Gastrocnemius medialis (tissue), 4 donors: ENCODE data around the gene IL6ST. TPM values are rescaled to one million over a fixed set of nuclear protein-coding genes. Genes with fewer than 3 reads are reported as not detected.

Experiments
- ATAC-seq, 2 donors: fragments of 150-250 bp; one replicate each; pipeline ENCODE4 v1.9.1; 2016
- DNase-seq, 2 donors: peaks; one replicate each; pipeline ENCODE4 v3.0.0-alpha.2; 2019
- H3K27ac ChIP-seq, 4 donors: fragments of 200-600 bp; sonication (generic); 1 replicate in 1 of 4; 2 replicates in 3 of 4; pipeline ENCODE4 v1.5.1; 2016 to 2018; ENCODE audit warnings: mild to moderate bottlenecking in 2 of 4, moderate library complexity in 1 of 4
- H3K27me3 ChIP-seq, 3 donors: fragments of 200-600 bp; sonication (generic) in 2 of 3; 1 replicate in 1 of 3; 2 replicates in 2 of 3; pipeline versions ENCODE4 v1.5.1 to v1.6.0; 2016 to 2019; ENCODE audit warnings: mild to moderate bottlenecking in 1 of 3, moderate library complexity in 1 of 3
- H3K36me3 ChIP-seq, 2 donors: fragments of 200-600 bp; sonication (generic) in 1 of 2; one replicate each; pipeline ENCODE4 v1.5.1; 2017 to 2018
- H3K4me1 ChIP-seq, 2 donors: fragments of 200-600 bp; sonication (generic) in 1 of 2; one replicate each; pipeline ENCODE4 v1.5.1; 2016 to 2017; ENCODE audit warnings: mild to moderate bottlenecking in 2 of 2
- H3K4me3 ChIP-seq, 4 donors: fragments of 200-600 bp; sonication (generic) in 3 of 4; 1 replicate in 1 of 4; 2 replicates in 3 of 4; pipeline ENCODE4 v1.5.1; 2016 to 2019; ENCODE audit warnings: mild to moderate bottlenecking in 2 of 4
- H3K9me3 ChIP-seq, 3 donors: fragments of 200-600 bp; sonication (generic) in 2 of 3; 1 replicate in 1 of 3; 2 replicates in 2 of 3; pipeline ENCODE4 v1.5.1; 2016 to 2019
- CTCF ChIP-seq, 5 experiments: fragments of 450-650 bp in 3 of 5; fragments of 200-600 bp in 2 of 5; sonication (generic) in 2 of 5; IDR thresholded peaks in 4 of 5; conservative IDR thresholded peaks in 1 of 5; 1 replicate in 4 of 5; 2 replicates in 1 of 5; pipeline ENCODE4 v1.5.1; 2016 to 2019; ENCODE audit warnings: antibody characterized with exemption in 5 of 5, mild to moderate bottlenecking in 3 of 5, moderate library complexity in 3 of 5
- POLR2A ChIP-seq, 2 donors: fragments of 450-650 bp; IDR thresholded peaks; one replicate each; pipeline ENCODE4 v1.6.1; 2017; ENCODE audit warnings: antibody characterized with exemption in 2 of 2, mild to moderate bottlenecking in 2 of 2, moderate library complexity in 2 of 2
- in situ Hi-C, 4 donors: fragments of 200-750 bp; cut with MboI; loops; one replicate each; pipeline versions ENCODE4 v1.15.0 to v1.8.0; 2017; ENCODE audit warnings: low sequenced_read_pairs in 4 of 4
- intact Hi-C: fragments of 100-400 bp; cut with DNase I; formaldehyde crosslinking; loops from one replicate; pipeline ENCODE4 v1.15.1; 2023; ENCODE audit warnings: low total_unique reads
- total RNA-seq, 4 donors: library from RNA; depleted of rRNA; stranded (reverse); fragments of >200 nt; gene quantifications; one replicate each; pipeline versions ENCODE4 v1.1.0 to v1.2.3, GENCODE V29; 2016

Gene IL6ST
- total RNA-seq, 4 donors from 2014 or later, result 128 to 228 (median 167) TPM

- no peak overlapping the region for H3K27ac ChIP-seq
- no peak overlapping the region for H3K4me3 ChIP-seq
- DNase-seq, result no peak
- peaks cover 0 to 19% of the 10 kb centered on the region in 2 donors for H3K36me3 ChIP-seq
- no peaks in the 10 kb centered on the region for H3K4me1 ChIP-seq
- no peak for ATAC-seq
- H3K9me3 ChIP-seq, result no peaks in the 10 kb centered on the region
- intact Hi-C loops, result no loop called here
- TF ChIP-seq CTCF (IDR thresholded peaks at IDR 0.05 in 4 of 5, conservative IDR thresholded peaks at IDR 0.05 in 1 of 5), result no peak
- TF ChIP-seq POLR2A (IDR thresholded peaks at IDR 0.05), result no peak
- H3K27me3 ChIP-seq, result no peaks in the 10 kb centered on the region
- in situ Hi-C loops, result loop anchor here in 3 of 4 donors (5.0 to 25.0 kb wide), 5 partner anchors 253 to 911 kb away; no protein-coding TSS in a partner anchor
Measured at GRCh38 chr5:55934115-55934613, 60.6 kb downstream of the IL6ST start.

DNA sequence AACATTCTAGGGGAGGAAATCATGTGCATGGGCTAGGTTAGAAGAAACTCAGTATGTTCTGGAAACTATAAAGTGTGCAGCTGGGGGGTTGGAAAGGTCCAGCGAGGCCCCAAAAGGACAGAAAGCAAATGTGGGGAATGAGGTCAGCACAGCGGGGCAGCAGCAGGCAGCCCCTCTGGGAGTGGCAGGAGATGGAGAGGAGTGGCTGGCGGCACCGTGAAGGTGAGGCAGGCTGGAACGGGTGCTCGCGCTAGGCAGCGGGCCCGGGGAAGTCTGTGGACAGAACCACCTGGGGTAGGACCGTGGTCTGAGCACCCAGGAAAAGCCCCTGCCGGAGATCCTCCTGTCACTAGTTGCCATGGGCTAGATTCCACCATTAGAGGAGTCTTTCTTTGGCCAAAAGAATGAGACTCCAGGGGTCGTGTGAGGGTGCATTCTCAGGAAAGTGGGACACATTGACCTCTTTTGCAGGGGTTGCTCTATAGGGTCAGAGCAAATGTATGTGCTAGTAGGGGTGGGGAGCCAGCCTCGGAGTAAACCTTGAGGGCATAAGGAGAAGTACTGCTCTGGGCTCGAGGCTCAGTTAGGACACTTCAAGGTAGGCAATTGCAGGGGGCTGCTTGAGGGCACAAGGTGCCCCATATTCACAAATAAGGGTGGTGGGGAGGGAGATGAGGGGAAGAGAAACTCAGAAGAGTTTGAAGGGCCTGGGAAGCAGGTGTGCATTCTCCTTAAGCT is 61.2 kb downstream of the IL6ST start:
- TF ChIP-seq CTCF (IDR thresholded peaks at IDR 0.05 in 4 of 5, conservative IDR thresholded peaks at IDR 0.05 in 1 of 5) (no peak), POLR2A (IDR thresholded peaks at IDR 0.05) (no peak)
- in situ Hi-C loops, result loop anchor here in 3 of 4 donors (5.0 to 25.0 kb wide), 5 partner anchors 254 to 911 kb away; no protein-coding TSS in a partner anchor
- H3K4me1 ChIP-seq, result no peaks in the 10 kb centered on the region
- ATAC-seq (no peak), DNase-seq (no peak)
- no peak overlapping the region for H3K27ac ChIP-seq
- H3K27me3 ChIP-seq, result no peaks in the 10 kb centered on the region
- H3K9me3 ChIP-seq, result no peaks in the 10 kb centered on the region
- no peak overlapping the region for H3K4me3 ChIP-seq
- intact Hi-C loops, result no loop called here
- peaks cover 0 to 13% of the 10 kb centered on the region in 2 donors for H3K36me3 ChIP-seq

DNA sequence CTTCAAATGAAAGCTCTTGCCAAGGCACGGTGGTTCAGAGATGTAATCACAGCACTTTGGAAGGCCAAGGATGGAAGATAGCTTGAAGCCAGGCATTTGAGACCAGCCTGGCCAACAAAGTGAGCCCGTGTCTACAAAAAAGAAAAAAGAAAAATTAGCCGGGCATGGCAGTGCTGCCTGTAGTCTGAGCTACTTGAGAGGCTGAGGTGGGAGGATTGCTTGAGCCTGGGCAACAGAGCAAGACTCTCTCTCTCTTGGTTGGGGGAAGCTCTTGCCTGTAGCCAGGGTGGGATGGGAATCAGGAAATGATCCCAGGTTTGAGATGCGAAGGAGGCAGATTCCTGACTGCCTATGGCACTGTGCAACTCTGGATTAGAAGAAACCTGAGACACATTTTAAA is 62.1 kb downstream of the IL6ST start:
- no peak overlapping the region for H3K4me3 ChIP-seq
- TF ChIP-seq POLR2A (IDR thresholded peaks at IDR 0.05), result no peak
- no peak for TF ChIP-seq CTCF (IDR thresholded peaks at IDR 0.05 in 4 of 5, conservative IDR thresholded peaks at IDR 0.05 in 1 of 5)
- intact Hi-C loops (no loop called here), in situ Hi-C loops (loop anchor here in 3 of 4 donors (5.0 to 25.0 kb wide), 5 partner anchors 255 to 912 kb away; no protein-coding TSS in a partner anchor)
- H3K36me3 ChIP-seq, result peaks cover 0 to 6% of the 10 kb centered on the region in 2 donors
- H3K9me3 ChIP-seq, result no peaks in the 10 kb centered on the region
- H3K4me1 ChIP-seq, result no peaks in the 10 kb centered on the region
- no peaks in the 10 kb centered on the region for H3K27me3 ChIP-seq
- no peak overlapping the region for H3K27ac ChIP-seq
- DNase-seq (no peak), ATAC-seq (no peak)

GRCh38 chr5:55929020-55929799 is 65.6 kb downstream of the IL6ST start:
- no peak for ATAC-seq
- intact Hi-C loops, result no loop called here

More at GRCh38 chr5:55929020-55929799, 65.6 kb downstream of the IL6ST start:
- Histone ChIP-seq H3K27ac (no peak overlapping the region), H3K36me3 (no peaks in the 10 kb centered on the region), H3K4me3 (no peak overlapping the region), H3K4me1 (no peaks in the 10 kb centered on the region), H3K9me3 (no peaks in the 10 kb centered on the region), H3K27me3 (no peaks in the 10 kb centered on the region)
- no peak for TF ChIP-seq CTCF (IDR thresholded peaks at IDR 0.05 in 4 of 5, conservative IDR thresholded peaks at IDR 0.05 in 1 of 5)
- TF ChIP-seq POLR2A (IDR thresholded peaks at IDR 0.05), result no peak
- in situ Hi-C loops, result loop anchor here in 2 of 4 donors (25.0 kb wide), 2 partner anchors 258 to 908 kb away; no protein-coding TSS in a partner anchor
- no peak for DNase-seq
